Liver (tissue), 9 donors: ENCODE results near the gene KDM2B. TPM values are rescaled to one million over a fixed set of nuclear protein-coding genes. Genes with fewer than 3 reads are reported as not detected.

Experiments used
- DNase-seq: peaks from one replicate; pipeline ENCODE4 v3.0.0-alpha.2; 2017; ENCODE audit warnings: low spot score
- H3K27ac ChIP-seq, 2 donors: one replicate each; pipeline ENCODE4 v1.7.0; 2013; ENCODE audit warnings: inconsistent platforms in 2 of 2, low read length in 2 of 2, control low read depth in 1 of 2, low read depth in 1 of 2, mild to moderate bottlenecking in 1 of 2
- H3K27me3 ChIP-seq, 4 donors: one replicate each; pipeline versions ENCODE4 v1.6.1 to v1.7.0; 2013; ENCODE audit warnings: low read length in 3 of 4, inconsistent platforms in 1 of 4, mild to moderate bottlenecking in 1 of 4, moderate library complexity in 1 of 4; ENCODE audit not compliant: control insufficient read depth in 4 of 4, insufficient read depth in 4 of 4
- H3K36me3 ChIP-seq, 4 donors: one replicate each; pipeline versions ENCODE4 v1.6.1 to v1.7.0; 2013; ENCODE audit warnings: low read length in 3 of 4, mild to moderate bottlenecking in 3 of 4, low read depth in 1 of 4, moderate library complexity in 1 of 4; ENCODE audit not compliant: control insufficient read depth in 4 of 4, insufficient read depth in 3 of 4
- H3K4me1 ChIP-seq, 4 donors: one replicate each; pipeline versions ENCODE4 v1.6.1 to v1.7.0; 2013; ENCODE audit warnings: low read length in 3 of 4, mild to moderate bottlenecking in 3 of 4, moderate library complexity in 1 of 4; ENCODE audit not compliant: control insufficient read depth in 4 of 4, insufficient read depth in 4 of 4
- H3K4me3 ChIP-seq, 3 donors: one replicate each; pipeline versions ENCODE4 v1.6.1 to v1.7.0; 2013; ENCODE audit warnings: low read length in 3 of 3, control low read depth in 1 of 3, low read depth in 1 of 3, mild to moderate bottlenecking in 1 of 3
- H3K9ac ChIP-seq, 2 donors: one replicate each; pipeline ENCODE4 v1.7.0; 2013; ENCODE audit warnings: low read length in 2 of 2, mild to moderate bottlenecking in 2 of 2, moderate library complexity in 2 of 2, control low read depth in 1 of 2, low read depth in 1 of 2
- H3K9me3 ChIP-seq, 4 donors: one replicate each; pipeline versions ENCODE4 v1.6.1 to v1.7.0; 2013; ENCODE audit warnings: low read length in 3 of 4; ENCODE audit not compliant: control insufficient read depth in 4 of 4
- ATF3 ChIP-seq: IDR thresholded peaks from 2 replicates; pipeline ENCODE4 v1.6.1; 2016; ENCODE audit warnings: antibody characterized with exemption
- CTCF ChIP-seq: fragments of 150-350 bp; IDR thresholded peaks from 2 replicates; pipeline ENCODE4 v1.5.1; 2017; ENCODE audit warnings: improper control_type of control experiment, low read depth, low read length; ENCODE audit not compliant: missing input control
- EGR1 ChIP-seq, 2 donors: IDR thresholded peaks; 2 replicates each; pipeline ENCODE4 v1.6.1; 2016 to 2018; ENCODE audit warnings: antibody characterized with exemption in 2 of 2, low read depth in 2 of 2
- FOXA1 ChIP-seq: IDR thresholded peaks from 2 replicates; pipeline ENCODE4 v1.6.1; 2016; ENCODE audit warnings: antibody characterized with exemption
- FOXA2 ChIP-seq: IDR thresholded peaks from 2 replicates; pipeline ENCODE4 v1.6.1; 2016; ENCODE audit warnings: antibody characterized with exemption
- GABPA ChIP-seq, 2 donors: IDR thresholded peaks in 1 of 2; conservative IDR thresholded peaks in 1 of 2; 2 replicates each; pipeline ENCODE4 v1.6.1; 2016; ENCODE audit warnings: antibody characterized with exemption in 2 of 2, mild to moderate bottlenecking in 1 of 2, moderate library complexity in 1 of 2
- HNF4A ChIP-seq, 2 donors: conservative IDR thresholded peaks; 2 replicates each; pipeline ENCODE4 v1.6.1; 2016; ENCODE audit warnings: antibody characterized with exemption in 2 of 2, mild to moderate bottlenecking in 2 of 2
- HNF4G ChIP-seq: IDR thresholded peaks from 2 replicates; pipeline ENCODE4 v1.6.1; 2016; ENCODE audit warnings: antibody characterized with exemption
- JUND ChIP-seq, 2 donors: IDR thresholded peaks; 2 replicates each; pipeline ENCODE4 v1.6.1; 2016; ENCODE audit warnings: antibody characterized with exemption in 2 of 2
- MAX ChIP-seq: IDR thresholded peaks from 2 replicates; pipeline ENCODE4 v1.6.1; 2016; ENCODE audit warnings: antibody characterized with exemption
- NR2F2 ChIP-seq: IDR thresholded peaks from 2 replicates; pipeline ENCODE4 v1.6.1; 2016; ENCODE audit warnings: antibody characterized with exemption
- RAD21 ChIP-seq, 2 donors: IDR thresholded peaks; 2 replicates each; pipeline ENCODE4 v1.6.1; 2016; ENCODE audit warnings: antibody characterized with exemption in 2 of 2, mild to moderate bottlenecking in 2 of 2
- REST ChIP-seq: IDR thresholded peaks from 2 replicates; pipeline ENCODE4 v1.6.1; 2016; ENCODE audit warnings: antibody characterized with exemption, mild to moderate bottlenecking
- RXRA ChIP-seq, 2 donors: IDR thresholded peaks; 2 replicates each; pipeline ENCODE4 v1.6.1; 2017 to 2018; ENCODE audit warnings: antibody characterized with exemption in 2 of 2, mild to moderate bottlenecking in 1 of 2
- SP1 ChIP-seq: IDR thresholded peaks from 2 replicates; pipeline ENCODE4 v1.6.1; 2018; ENCODE audit warnings: antibody characterized with exemption, mild to moderate bottlenecking
- TAF1 ChIP-seq: conservative IDR thresholded peaks from 2 replicates; pipeline ENCODE4 v1.6.1; 2016; ENCODE audit warnings: antibody characterized with exemption, mild to moderate bottlenecking
- YY1 ChIP-seq: IDR thresholded peaks from 2 replicates; pipeline ENCODE4 v1.6.1; 2016; ENCODE audit warnings: antibody characterized with exemption, mild to moderate bottlenecking
- ZBTB33 ChIP-seq: IDR thresholded peaks from 2 replicates; pipeline ENCODE4 v1.6.1; 2016; ENCODE audit warnings: antibody characterized with exemption
- WGBS: extraction: QIAGEN DNeasy Blood & Tissue Kit; methylation state at CpG from one replicate; pipeline ENCODE4 v1.1.7; 2013; 5-methylcytosine and 5-hydroxymethylcytosine counted together
- polyA plus RNA-seq, 2 donors: library from polyadenylated mRNA; stranded (reverse) in 1 of 2; unstranded in 1 of 2; fragments of 200-250 nt in 1 of 2; fragments of >200 nt in 1 of 2; fragmentation: Nextera tagmentation in 1 of 2; extraction: Ambion mirVana in 1 of 2; gene quantifications; one replicate each; pipeline versions ENCODE4 v1.2.1 to v1.2.3, GENCODE V29; 2013 to 2015
- total RNA-seq, 2 donors: library from RNA; depleted of rRNA; stranded (reverse); fragments of >200 nt; gene quantifications; one replicate each; pipeline ENCODE4 v1.2.3, GENCODE V29; 2014
- donor health status: healthy.
- donor health status: healthy.
- donor health status: healthy.
- donor health status: healthy.
- donor health status: healthy.

KDM2B gene
- total and polyA plus RNA-seq, 4 donors = 7.0 to 34.2 (median 10.6) TPM

GRCh38 chr12:121562488-121562887 lies 18.3 kb downstream of the KDM2B start:
- Histone ChIP-seq H3K9ac (no peak overlapping the region), H3K4me1 (no peaks in the 10 kb centered on the region), H3K36me3 (peaks cover 0 to 2% (median 0%) of the 10 kb centered on the region in 4 donors), H3K27ac (no peak overlapping the region), H3K27me3 (no peaks in the 10 kb centered on the region), H3K4me3 (no peak overlapping the region), H3K9me3 (no peaks in the 10 kb centered on the region)
- WGBS = 97% methylated on average over 1 of the region's 1 CpG
- TF ChIP-seq RAD21 (IDR thresholded peaks at IDR 0.05) (no peak), REST (no peak), EGR1 (IDR thresholded peaks at IDR 0.05; ENCODE audit: low read depth in 2 of 2) (no peak), YY1 (no peak), FOXA2 (no peak), JUND (IDR thresholded peaks at IDR 0.05) (no peak), NR2F2 (no peak), ATF3 (no peak)
- no peak for DNase-seq

- DNase-seq = no peak
- no peak overlapping the region for H3K9ac ChIP-seq
- no peaks in the 10 kb centered on the region for H3K4me1 ChIP-seq
- H3K27ac ChIP-seq = no peak overlapping the region
- peaks cover 0 to 2% (median 0%) of the 10 kb centered on the region in 4 donors for H3K36me3 ChIP-seq
- H3K9me3 ChIP-seq = no peaks in the 10 kb centered on the region
- 92% methylated on average over 16 of the region's 16 CpGs for WGBS
- TF ChIP-seq YY1 = no peak
- TF ChIP-seq FOXA2 = no peak
- no peak for TF ChIP-seq CTCF
- no peak for TF ChIP-seq EGR1 (IDR thresholded peaks at IDR 0.05; ENCODE audit: low read depth in 2 of 2)
- no peak for TF ChIP-seq JUND (IDR thresholded peaks at IDR 0.05)
- no peak for TF ChIP-seq RAD21 (IDR thresholded peaks at IDR 0.05)
- no peak for TF ChIP-seq FOXA1
- no peak for TF ChIP-seq GABPA (IDR thresholded peaks at IDR 0.05 in 1 of 2, conservative IDR thresholded peaks at IDR 0.05 in 1 of 2)
- TF ChIP-seq SP1 = no peak
- TF ChIP-seq HNF4G = no peak
- TF ChIP-seq NR2F2 = no peak
- TF ChIP-seq RXRA (IDR thresholded peaks at IDR 0.05) = no peak
- TF ChIP-seq ATF3 = no peak
- TF ChIP-seq TAF1 = no peak
- TF ChIP-seq HNF4A (conservative IDR thresholded peaks at IDR 0.05) = no peak
- no peak for TF ChIP-seq ZBTB33
- no peak for TF ChIP-seq MAX
- TF ChIP-seq REST = no peak
- H3K4me3 ChIP-seq = no peak overlapping the region
- H3K27me3 ChIP-seq = no peaks in the 10 kb centered on the region
Observed at GRCh38 chr12:121561009-121561395, 19.8 kb downstream of the KDM2B start.
